NCI-H2081 (cell line): ENCODE measurements around the gene ZNF681.
"Not testable (repeated sequence)": the region's sequence is repeated elsewhere in the genome, so short reads cannot be mapped to it uniquely, and the experiment has no call there.

Experiments used
- DNase-seq, 2 experiments: peaks; one replicate each; lab custom pipeline; 2025; lab: John Stamatoyannopoulos, UW

ZNF681 gene

GRCh38 chr19:23692937-23693336 lies 65.8 kb downstream of the ZNF681 start:
- not testable (repeated sequence) for DNase-seq
